ENCODE results near the gene RUNDC3A. TPM values are rescaled to one million over a fixed set of nuclear protein-coding genes. Genes with fewer than 3 reads are reported as not detected.
A peak's percentile ranks its signal among the peaks of the same experiment; 100 is the strongest.

The RUNDC3A gene
- total RNA-seq, 1 experiment from 2014 or later: 5.2 TPM

DNA sequence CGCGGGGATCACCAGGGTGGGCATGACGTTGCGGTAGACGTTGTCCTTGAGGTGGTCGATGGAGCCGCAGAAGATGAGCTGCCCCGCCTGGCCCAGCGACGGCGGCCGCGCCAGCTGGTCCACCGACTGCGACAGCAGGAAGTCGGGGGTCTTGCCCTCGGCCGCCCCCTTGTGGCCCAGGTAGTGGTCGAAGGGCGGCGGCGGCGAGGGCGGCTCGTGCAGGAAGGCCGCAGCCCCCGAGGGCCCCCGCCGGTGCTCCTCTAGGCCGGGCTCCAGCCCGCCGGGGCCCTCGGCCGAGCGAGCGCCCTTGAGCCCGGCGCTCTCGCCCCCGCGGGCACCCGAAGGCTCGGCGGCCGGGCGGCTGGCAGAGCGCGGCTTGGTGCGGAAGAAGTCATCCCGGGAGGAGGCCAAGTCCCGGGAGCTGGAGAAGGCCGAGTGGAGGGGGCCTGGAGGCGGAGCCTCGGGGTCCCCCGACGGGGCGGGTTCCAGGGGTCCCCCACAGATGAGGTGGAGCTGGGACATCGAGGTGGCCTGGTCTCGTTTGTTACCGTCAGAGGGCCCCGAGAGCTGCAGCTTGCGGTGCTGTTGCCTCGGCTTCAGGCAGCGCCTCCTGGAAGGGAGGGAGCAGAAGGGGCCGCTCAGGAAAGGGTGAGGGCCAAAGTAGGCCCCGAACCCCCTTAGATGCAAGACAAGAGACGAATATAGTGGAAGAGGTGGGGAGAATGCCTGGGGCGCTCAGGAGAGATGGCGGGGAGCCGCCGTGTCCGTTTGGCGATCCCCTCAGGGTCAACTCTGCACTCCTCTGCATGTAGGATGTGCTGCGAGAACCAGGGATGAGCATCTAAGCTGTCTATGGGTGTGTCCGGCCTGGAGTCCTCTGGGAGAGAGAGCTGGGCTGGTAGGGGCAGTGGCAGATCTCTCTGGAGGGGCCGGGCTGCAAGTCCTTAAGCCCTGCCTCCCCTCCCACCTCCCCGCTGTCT lies 46.5 kb downstream of the RUNDC3A start (continued):
- TF ChIP-seq RELA (CRISPR knock-in tag; IDR thresholded peaks at IDR 0.05; ENCODE audit: borderline replicate concordance) (no peak), ATF1 (CRISPR knock-in tag; IDR thresholded peaks at IDR 0.05) (no peak), ZNF317 (CRISPR knock-in tag; IDR thresholded peaks at IDR 0.05; ENCODE audit: borderline replicate concordance, low read depth) (no peak), SOX15 (CRISPR knock-in tag; IDR thresholded peaks at IDR 0.05) (no peak), CDX4 (CRISPR knock-in tag; IDR thresholded peaks at IDR 0.05; ENCODE audit: borderline replicate concordance) (no peak), E2F4 (CRISPR knock-in tag; IDR thresholded peaks at IDR 0.05; ENCODE audit: borderline replicate concordance, low read depth) (no peak), CBFB (CRISPR knock-in tag; IDR thresholded peaks at IDR 0.05; ENCODE audit: low read depth) (no peak), FOXK1 (CRISPR knock-in tag; IDR thresholded peaks at IDR 0.05) (peak; percentile 47; the same call in 1 of the 2 replicates), OVOL2 (CRISPR knock-in tag; IDR thresholded peaks at IDR 0.05; ENCODE audit: borderline replicate concordance) (no peak), SP1 (CRISPR knock-in tag; conservative IDR thresholded peaks at IDR 0.05) (peak; percentile 52), FOXP1 (CRISPR knock-in tag; IDR thresholded peaks at IDR 0.05; ENCODE audit: borderline replicate concordance) (no peak; the same call in 1 of the 2 replicates), TP53 (CRISPR knock-in tag; IDR thresholded peaks at IDR 0.05) (no peak), HMGA2 (CRISPR knock-in tag; IDR thresholded peaks at IDR 0.05) (no peak), NR1H2 (CRISPR knock-in tag; IDR thresholded peaks at IDR 0.05) (no peak), MLX (CRISPR knock-in tag; IDR thresholded peaks at IDR 0.05) (no peak), ZNF425 (CRISPR knock-in tag; conservative IDR thresholded peaks at IDR 0.05) (no peak), GRHL2 (CRISPR knock-in tag; IDR thresholded peaks at IDR 0.05; ENCODE audit: insufficient replicate concordance, severe bottlenecking) (no peak), ZBTB21 (CRISPR knock-in tag; IDR thresholded peaks at IDR 0.05; ENCODE audit: borderline replicate concordance) (peak; percentile 17; the same call in 1 of the 2 replicates)
- TF ChIP-seq, protein P1, sequence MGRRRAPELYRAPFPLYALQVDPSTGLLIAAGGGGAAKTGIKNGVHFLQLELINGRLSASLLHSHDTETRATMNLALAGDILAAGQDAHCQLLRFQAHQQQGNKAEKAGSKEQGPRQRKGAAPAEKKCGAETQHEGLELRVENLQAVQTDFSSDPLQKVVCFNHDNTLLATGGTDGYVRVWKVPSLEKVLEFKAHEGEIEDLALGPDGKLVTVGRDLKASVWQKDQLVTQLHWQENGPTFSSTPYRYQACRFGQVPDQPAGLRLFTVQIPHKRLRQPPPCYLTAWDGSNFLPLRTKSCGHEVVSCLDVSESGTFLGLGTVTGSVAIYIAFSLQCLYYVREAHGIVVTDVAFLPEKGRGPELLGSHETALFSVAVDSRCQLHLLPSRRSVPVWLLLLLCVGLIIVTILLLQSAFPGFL (CRISPR knock-in tag; IDR thresholded peaks at IDR 0.05; ENCODE audit: borderline replicate concordance): no peak
- TF ChIP-seq, protein P2, sequence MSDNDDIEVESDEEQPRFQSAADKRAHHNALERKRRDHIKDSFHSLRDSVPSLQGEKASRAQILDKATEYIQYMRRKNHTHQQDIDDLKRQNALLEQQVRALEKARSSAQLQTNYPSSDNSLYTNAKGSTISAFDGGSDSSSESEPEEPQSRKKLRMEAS (CRISPR knock-in tag; IDR thresholded peaks at IDR 0.05): 0 out of 2 replicates have a peak, but pooled peaks have one; percentile 34
- TF ChIP-seq, protein P3, sequence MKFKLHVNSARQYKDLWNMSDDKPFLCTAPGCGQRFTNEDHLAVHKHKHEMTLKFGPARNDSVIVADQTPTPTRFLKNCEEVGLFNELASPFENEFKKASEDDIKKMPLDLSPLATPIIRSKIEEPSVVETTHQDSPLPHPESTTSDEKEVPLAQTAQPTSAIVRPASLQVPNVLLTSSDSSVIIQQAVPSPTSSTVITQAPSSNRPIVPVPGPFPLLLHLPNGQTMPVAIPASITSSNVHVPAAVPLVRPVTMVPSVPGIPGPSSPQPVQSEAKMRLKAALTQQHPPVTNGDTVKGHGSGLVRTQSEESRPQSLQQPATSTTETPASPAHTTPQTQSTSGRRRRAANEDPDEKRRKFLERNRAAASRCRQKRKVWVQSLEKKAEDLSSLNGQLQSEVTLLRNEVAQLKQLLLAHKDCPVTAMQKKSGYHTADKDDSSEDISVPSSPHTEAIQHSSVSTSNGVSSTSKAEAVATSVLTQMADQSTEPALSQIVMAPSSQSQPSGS (CRISPR knock-in tag; IDR thresholded peaks at IDR 0.05; ENCODE audit: borderline replicate concordance, low read depth): no peak
- TF ChIP-seq, protein P4, sequence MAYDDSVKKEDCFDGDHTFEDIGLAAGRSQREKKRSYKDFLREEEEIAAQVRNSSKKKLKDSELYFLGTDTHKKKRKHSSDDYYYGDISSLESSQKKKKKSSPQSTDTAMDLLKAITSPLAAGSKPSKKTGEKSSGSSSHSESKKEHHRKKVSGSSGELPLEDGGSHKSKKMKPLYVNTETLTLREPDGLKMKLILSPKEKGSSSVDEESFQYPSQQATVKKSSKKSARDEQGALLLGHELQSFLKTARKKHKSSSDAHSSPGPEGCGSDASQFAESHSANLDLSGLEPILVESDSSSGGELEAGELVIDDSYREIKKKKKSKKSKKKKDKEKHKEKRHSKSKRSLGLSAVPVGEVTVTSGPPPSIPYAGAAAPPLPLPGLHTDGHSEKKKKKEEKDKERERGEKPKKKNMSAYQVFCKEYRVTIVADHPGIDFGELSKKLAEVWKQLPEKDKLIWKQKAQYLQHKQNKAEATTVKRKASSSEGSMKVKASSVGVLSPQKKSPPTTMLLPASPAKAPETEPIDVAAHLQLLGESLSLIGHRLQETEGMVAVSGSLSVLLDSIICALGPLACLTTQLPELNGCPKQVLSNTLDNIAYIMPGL (CRISPR knock-in tag; IDR thresholded peaks at IDR 0.05): 0 out of 2 replicates have a peak, but pooled peaks have one; percentile 59
- TF ChIP-seq, protein P5, sequence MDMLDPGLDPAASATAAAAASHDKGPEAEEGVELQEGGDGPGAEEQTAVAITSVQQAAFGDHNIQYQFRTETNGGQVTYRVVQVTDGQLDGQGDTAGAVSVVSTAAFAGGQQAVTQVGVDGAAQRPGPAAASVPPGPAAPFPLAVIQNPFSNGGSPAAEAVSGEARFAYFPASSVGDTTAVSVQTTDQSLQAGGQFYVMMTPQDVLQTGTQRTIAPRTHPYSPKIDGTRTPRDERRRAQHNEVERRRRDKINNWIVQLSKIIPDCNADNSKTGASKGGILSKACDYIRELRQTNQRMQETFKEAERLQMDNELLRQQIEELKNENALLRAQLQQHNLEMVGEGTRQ (CRISPR knock-in tag; IDR thresholded peaks at IDR 0.05): peak; percentile 44; the same call in 1 of the 2 replicates
- TF ChIP-seq, protein P6, sequence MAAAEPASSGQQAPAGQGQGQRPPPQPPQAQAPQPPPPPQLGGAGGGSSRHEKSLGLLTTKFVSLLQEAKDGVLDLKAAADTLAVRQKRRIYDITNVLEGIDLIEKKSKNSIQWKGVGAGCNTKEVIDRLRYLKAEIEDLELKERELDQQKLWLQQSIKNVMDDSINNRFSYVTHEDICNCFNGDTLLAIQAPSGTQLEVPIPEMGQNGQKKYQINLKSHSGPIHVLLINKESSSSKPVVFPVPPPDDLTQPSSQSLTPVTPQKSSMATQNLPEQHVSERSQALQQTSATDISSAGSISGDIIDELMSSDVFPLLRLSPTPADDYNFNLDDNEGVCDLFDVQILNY (CRISPR knock-in tag; IDR thresholded peaks at IDR 0.05): no peak

Data from WTC11 (cell line).